NOMO-1 treated with DMSO at 0.1 percent for 48 hours (cell line): ENCODE measurements around the gene PRIM1.
"Not testable (repeated sequence)": the region's sequence is repeated elsewhere in the genome, so short reads cannot be mapped to it uniquely, and the experiment has no call there.

Source experiments
- DNase-seq: peaks from one replicate; lab custom pipeline; 2025; ENCODE audit not compliant: unreplicated experiment; lab: John Stamatoyannopoulos, UW

Gene PRIM1

DNA sequence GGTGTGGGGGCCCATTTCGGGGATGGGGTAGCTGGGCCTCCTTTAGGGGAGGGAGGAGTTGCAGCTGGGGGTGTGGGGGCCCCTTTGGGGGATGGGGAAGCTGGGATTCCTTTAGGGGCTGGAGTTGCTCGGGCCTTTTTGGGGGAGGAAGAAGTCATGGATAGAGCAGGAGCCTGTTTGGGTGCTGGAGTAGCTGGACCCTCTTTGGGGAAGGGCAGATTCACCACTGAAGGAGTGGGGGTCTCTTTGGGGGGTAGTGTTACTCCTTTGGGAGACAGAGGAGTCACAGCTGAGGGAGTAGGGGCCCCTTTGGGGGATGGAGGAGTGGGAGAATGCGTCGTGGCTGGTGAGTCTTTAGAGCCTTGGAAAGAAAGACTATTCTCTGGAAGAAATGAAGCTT, 33.5 kb downstream of the PRIM1 start:
- DNase-seq, result no peak

DNA sequence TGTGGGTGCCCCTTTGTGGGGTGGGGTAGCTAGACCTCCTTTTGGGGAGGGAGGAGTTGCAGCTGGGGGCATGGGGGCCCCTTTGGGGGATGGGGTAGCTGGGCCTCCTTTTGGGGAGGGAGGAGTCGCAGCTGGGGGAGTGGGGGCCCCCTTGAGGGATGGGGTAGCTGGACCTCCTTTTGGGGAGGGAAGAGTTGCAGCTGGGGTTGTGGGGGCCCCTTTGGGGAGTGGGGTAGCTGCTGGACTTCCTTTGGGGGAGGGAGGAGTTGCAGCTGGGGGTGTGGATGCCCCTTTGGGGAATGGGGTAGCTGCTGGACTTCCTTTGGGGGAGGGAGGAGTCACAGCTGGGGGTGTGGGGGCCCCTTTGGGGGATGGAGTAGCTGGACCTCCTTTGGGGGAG, 34.0 kb downstream of the PRIM1 start:
- no peak for DNase-seq

GRCh38 chr12:56716933-56717880, 34.9 kb downstream of the PRIM1 start:
- DNase-seq, result no peak

- DNase-seq, result no peak
Measured at GRCh38 chr12:56716458-56716857, 35.7 kb downstream of the PRIM1 start.

- no peak for DNase-seq
Measured at GRCh38 chr12:56715798-56716197, 36.3 kb downstream of the PRIM1 start.

- no peak for DNase-seq
Measured at GRCh38 chr12:56714431-56714929, 37.6 kb downstream of the PRIM1 start.

DNA sequence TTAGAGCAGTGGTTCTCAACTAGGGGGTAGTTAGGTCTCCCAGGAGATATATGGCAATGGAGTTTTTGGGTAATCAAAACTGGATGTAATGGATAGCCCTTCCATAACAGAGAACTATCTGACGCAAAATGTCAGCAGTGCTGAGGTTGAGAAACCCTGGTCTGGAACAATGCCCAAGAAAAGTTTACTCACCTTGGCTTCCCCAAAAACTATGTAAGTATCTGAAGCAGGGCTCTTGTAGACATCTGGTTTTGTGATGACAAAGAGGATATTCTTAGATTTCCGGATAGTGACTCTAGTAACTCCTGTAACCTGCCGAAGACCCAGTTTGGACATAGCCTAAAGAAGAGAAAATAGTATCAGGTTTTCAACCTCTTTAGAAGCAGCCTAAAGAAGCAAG, 38.8 kb downstream of the PRIM1 start:
- no peak for DNase-seq

GRCh38 chr12:56709759-56710376, 42.3 kb downstream of the PRIM1 start:
- DNase-seq, result no peak

- DNase-seq, result not testable (repeated sequence)
Measured at GRCh38 chr12:56704522-56704921, 47.6 kb downstream of the PRIM1 start.

GRCh38 chr12:56699020-56699661, 53.0 kb downstream of the PRIM1 start:
- peak; percentile 44 for DNase-seq

DNA sequence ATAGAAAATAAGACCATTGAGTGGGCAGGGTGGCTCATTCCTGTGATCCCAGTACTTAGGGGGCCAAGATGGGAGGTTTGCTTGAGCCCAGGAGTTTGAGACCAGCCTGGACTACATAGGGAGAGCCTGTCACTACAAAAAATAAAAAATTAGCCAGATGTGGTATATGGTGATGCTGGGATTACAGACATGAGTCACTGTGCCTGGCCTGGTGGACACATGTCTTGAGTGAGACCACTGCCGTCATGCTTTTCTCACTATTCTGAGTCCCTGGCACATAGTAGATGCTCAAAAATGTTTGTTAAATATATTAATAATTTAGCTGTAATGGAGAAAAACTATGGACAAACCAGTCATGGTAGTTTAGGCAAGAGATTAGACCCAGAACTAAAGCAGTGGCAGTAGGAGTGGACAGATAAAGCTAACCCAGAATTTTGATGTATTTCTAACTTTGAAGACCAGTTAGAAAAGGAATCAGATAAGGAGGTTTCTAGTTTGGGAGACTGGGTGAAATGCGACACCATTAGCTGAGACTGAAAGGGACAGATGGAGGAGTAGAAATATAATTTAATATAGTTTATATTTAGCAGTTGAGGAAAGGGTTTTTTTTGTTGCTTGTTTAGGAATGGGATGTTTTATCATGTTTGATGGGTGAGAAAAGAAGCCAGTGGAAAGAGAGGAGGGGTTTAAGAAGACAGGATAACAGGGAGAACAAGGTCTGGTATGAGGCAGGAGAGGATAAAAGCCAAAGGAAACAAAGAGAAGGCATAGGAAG, 56.6 kb downstream of the PRIM1 start:
- DNase-seq, result no peak

- no peak for DNase-seq
Measured at GRCh38 chr12:56694161-56694560, 58.0 kb downstream of the PRIM1 start.

GRCh38 chr12:56688846-56689109, 63.3 kb downstream of the PRIM1 start:
- DNase-seq, result no peak

GRCh38 chr12:56688129-56688845, 63.8 kb downstream of the PRIM1 start, which contains the start of gene PTGES3:
PTGES3 (minus strand) TSS chr12:56688284; CDS start chr12:56687999, 285 bp downstream.
- DNase-seq, result peak; percentile 98

- peak; percentile 44 for DNase-seq
Measured at GRCh38 chr12:56687223-56688128, 64.6 kb downstream of the PRIM1 start.

DNA sequence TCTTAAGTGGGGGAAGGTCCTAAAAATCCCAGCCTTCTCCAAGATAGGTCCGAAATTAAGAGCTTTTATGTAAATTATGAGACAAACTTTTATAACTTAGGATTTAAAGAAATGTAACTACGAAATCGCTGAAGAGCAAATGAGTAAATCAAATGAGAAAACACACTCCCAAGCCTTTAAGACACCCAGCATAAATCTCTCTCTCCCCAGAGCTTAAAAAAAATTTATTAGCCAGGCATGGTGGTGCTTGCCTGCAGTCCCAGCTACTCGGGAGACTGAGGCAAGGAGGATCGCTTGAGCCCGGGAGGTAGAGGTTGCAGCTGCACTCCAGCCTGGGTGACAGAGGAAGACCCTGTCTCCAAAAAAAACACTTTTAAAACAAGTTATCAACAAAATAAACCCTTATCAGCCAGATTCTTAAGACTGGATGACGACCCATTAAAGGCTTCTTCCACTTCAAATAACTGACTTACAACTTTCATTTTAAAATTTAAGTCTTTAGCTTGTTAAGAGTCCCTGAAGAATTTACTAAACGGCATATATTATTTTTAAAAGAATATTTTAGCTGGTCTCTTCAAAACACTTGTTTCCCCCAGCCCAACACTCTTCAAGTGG, 67.3 kb downstream of the PRIM1 start:
- DNase-seq, result no peak

GRCh38 chr12:56682323-56682722, 69.8 kb downstream of the PRIM1 start:
- DNase-seq, result no peak
